Measurements from ENCODE around the gene ADAP2.

- TF ChIP-seq POLR2A (IDR thresholded peaks at IDR 0.05) (no peak), CTCF (IDR thresholded peaks at IDR 0.05) (no peak), EP300 (IDR thresholded peaks at IDR 0.05) (no peak)
Observed at GRCh38 chr17:30956764-30957374, 35.1 kb downstream of the ADAP2 start.
